HG03025 (cell line): ENCODE measurements around the gene LEF1.
A peak's percentile ranks its signal among the peaks of the same experiment; 100 is the strongest.

Experiments used
- ATAC-seq: cut with Tn5 transposase; IDR thresholded peaks from one replicate; pipeline ENCODE4 v1.9.1; 2021; ENCODE audit warnings: mild to moderate bottlenecking, moderate library complexity; ENCODE audit not compliant: unreplicated experiment, low FRiP score

The LEF1 gene

GRCh38 chr4:108168671-108169523 is at the start of gene LEF1:
Gene LEF1 (minus strand): TSS chr4:108168932. CDS start chr4:108167767, 1,165 bp downstream.
- ATAC-seq = peak; percentile 29

GRCh38 chr4:108216510-108216909 is 47.8 kb upstream of the LEF1 start:
- ATAC-seq = no peak

- no peak for ATAC-seq
Observed at GRCh38 chr4:108215055-108215454, 46.3 kb upstream of the LEF1 start.

GRCh38 chr4:108213723-108214122 is 45.0 kb upstream of the LEF1 start:
- no peak for ATAC-seq

- no peak for ATAC-seq
Observed at GRCh38 chr4:108213308-108213707, 44.6 kb upstream of the LEF1 start.

- no peak for ATAC-seq
Observed at GRCh38 chr4:108210989-108211835, 42.5 kb upstream of the LEF1 start.

- no peak for ATAC-seq
Observed at GRCh38 chr4:108209489-108209888, 40.8 kb upstream of the LEF1 start.

GRCh38 chr4:108205859-108206258 is 37.1 kb upstream of the LEF1 start:
- no peak for ATAC-seq

- ATAC-seq = no peak
Observed at GRCh38 chr4:108204518-108204917, 35.8 kb upstream of the LEF1 start.

- ATAC-seq = no peak
Observed at GRCh38 chr4:108203377-108203776, 34.6 kb upstream of the LEF1 start.

- no peak for ATAC-seq
Observed at GRCh38 chr4:108201774-108202173, 33.0 kb upstream of the LEF1 start.

GRCh38 chr4:108199881-108200280 is 31.1 kb upstream of the LEF1 start:
- ATAC-seq = no peak

- no peak for ATAC-seq
Observed at GRCh38 chr4:108193886-108194672, 25.3 kb upstream of the LEF1 start.

GRCh38 chr4:108192935-108193334 is 24.2 kb upstream of the LEF1 start:
- no peak for ATAC-seq

- ATAC-seq = no peak
Observed at GRCh38 chr4:108192056-108192455, 23.3 kb upstream of the LEF1 start.

- ATAC-seq = no peak
Observed at GRCh38 chr4:108191269-108191914, 22.7 kb upstream of the LEF1 start.

- ATAC-seq = no peak
Observed at GRCh38 chr4:108188770-108189169, 20.0 kb upstream of the LEF1 start.

GRCh38 chr4:108185252-108185651 is 16.5 kb upstream of the LEF1 start:
- ATAC-seq = no peak

- ATAC-seq = no peak
Observed at GRCh38 chr4:108184453-108185049, 15.8 kb upstream of the LEF1 start.

GRCh38 chr4:108181704-108182103 is 13.0 kb upstream of the LEF1 start:
- no peak for ATAC-seq
